ENCODE measurements around the gene GBP7.

GBP7 gene

DNA sequence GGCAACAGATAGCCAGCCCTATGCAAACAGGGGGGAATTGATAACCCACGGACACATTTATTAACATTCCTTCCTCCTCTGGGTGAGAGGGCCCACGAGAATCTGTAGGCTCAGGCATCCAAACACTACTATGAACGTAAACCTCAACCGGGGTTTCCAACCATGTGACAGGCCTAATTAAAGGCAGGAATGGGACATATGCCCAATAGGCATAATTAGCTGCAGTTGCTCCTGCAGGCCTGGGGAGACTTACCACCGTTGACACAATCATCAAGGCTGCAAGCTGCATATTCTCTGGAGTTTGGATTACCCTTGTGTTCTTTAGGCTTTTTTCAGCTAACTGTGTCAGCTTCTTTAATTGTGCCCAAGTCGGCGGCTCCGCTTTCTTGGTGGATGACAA lies 88.6 kb downstream of the GBP7 start:
- H3K4me3 ChIP-seq (ENCODE audit: low read depth, low read length), result no peak overlapping the region
- no peak for TF ChIP-seq CTCF (IDR thresholded peaks at IDR 0.05; ENCODE audit: low read depth, low read length)

DNA sequence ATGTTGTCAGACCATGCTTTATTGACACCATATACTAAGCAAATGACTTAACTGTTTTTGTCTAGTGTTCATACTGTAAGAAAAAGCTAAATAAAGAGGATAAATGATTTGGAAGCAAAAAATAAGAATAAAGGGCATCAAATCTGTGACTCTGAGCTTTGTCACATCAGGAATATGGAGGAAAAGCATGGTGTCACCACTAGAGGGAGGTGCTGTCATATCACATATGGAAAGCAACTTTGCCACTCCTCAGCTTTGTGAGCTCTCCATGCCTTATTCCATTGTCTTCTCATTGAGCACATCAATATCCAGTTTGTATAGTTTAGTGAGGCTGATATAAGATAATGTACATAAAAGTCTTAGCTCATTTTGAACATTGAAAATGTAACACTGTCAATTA lies 90.0 kb downstream of the GBP7 start:
- H3K4me3 ChIP-seq (ENCODE audit: low read depth, low read length), result no peak overlapping the region
- 0 out of 2 replicates have a peak, but pooled peaks have one; percentile 15 for TF ChIP-seq CTCF (IDR thresholded peaks at IDR 0.05; ENCODE audit: low read depth, low read length)
